ENCODE data around the gene SUGCT.

GRCh38 chr7:40810274-40810673, 675.5 kb downstream of the SUGCT start:
- no peak for TF ChIP-seq POLR2A (IDR thresholded peaks at IDR 0.05)
- TF ChIP-seq CTCF (IDR thresholded peaks at IDR 0.05) = no peak
- no peak for TF ChIP-seq POLR2AphosphoS5 (IDR thresholded peaks at IDR 0.05)
